ENCODE data around the gene RAP1GAP. TPM values are rescaled to one million over a fixed set of nuclear protein-coding genes. Genes with fewer than 3 reads are reported as not detected.

Gene RAP1GAP
- total and polyA plus RNA-seq, 9 of the 15 experiments (the other 6 are each of a cell fraction or from before 2014, with no cell fraction given) = 0.29 to 30.2 (median 19.2) TPM

GRCh38 chr1:21598417-21598816 is 70.7 kb downstream of the RAP1GAP start:
- intact Hi-C loops (cut with micrococcal nuclease) (loop anchor here (10.0 kb wide), 1 partner anchor 84 kb away; no protein-coding TSS in a partner anchor), in situ Hi-C loops (cut with MboI) (no loop called here)
- ChIA-PET POLR2A (no interaction called here), CTCF (ENCODE audit: low intra/inter-chr PET ratio) (no interaction called here)
- Histone ChIP-seq H2AFZ (ENCODE audit: low read depth, low read length) (no peak overlapping the region), H3K4me1 (replicated peaks in 1 of 2; ENCODE audit: control insufficient read depth in 2 of 2, insufficient read depth in 2 of 2, low read length in 2 of 2) (peaks cover 0 to 67% of the 10 kb centered on the region in 2 experiments; a peak in 1 of 5 replicates), H3K79me2 (ENCODE audit: control insufficient read depth, insufficient read depth, low read length) (no peaks in the 10 kb centered on the region), H3K27ac (ENCODE audit: extremely low read depth, low read depth, low read length) (no peak overlapping the region), H3K4me2 (ENCODE audit: insufficient read depth, low read length) (no peak overlapping the region), H3K36me3 (ENCODE audit: control insufficient read depth, insufficient read depth, low read length) (peaks cover 20% of the 10 kb centered on the region), H3K9me3 (replicated peaks; ENCODE audit: control insufficient read depth, insufficient read depth, low read depth, low read length) (no peaks in the 10 kb centered on the region), H3K9ac (ENCODE audit: insufficient read depth in 1 of 2, low read depth in 2 of 2, low read length in 2 of 2) (peak overlapping the region in 1 of 2 experiments; percentile 55; a peak in 1 of 4 replicates), H4K20me1 (replicated peaks; ENCODE audit: control insufficient read depth, insufficient read depth, low read length) (peaks cover 10% of the 10 kb centered on the region), H3K4me3 (no peak overlapping the region), H3K9me1 (ENCODE audit: control insufficient read depth, insufficient read depth, low read length) (no peaks in the 10 kb centered on the region), H3K27me3 (ENCODE audit: control insufficient read depth in 2 of 2, insufficient read depth in 2 of 2, low read length in 2 of 2) (no peaks in the 10 kb centered on the region)
- ATAC-seq (no peak), DNase-seq (ENCODE audit: extremely low read depth in 1 of 4, low spot score in 3 of 4) (peak in 1 of 4 experiments; percentile 27), FAIRE-seq (no peak)
- TF ChIP-seq ZNF24 (IDR thresholded peaks at IDR 0.05) (no peak), MAX (CRISPR knock-in tag; IDR thresholded peaks at IDR 0.05) (0 out of 2 replicates have a peak, but pooled peaks have one; percentile 19)
- 69% methylated on average over 7 of the region's 7 CpGs for WGBS (ENCODE audit: insufficient coverage, low coverage, missing lambda C conversion rate)
- no TSS peak for BruUV-seq (replicated peaks)

DNA sequence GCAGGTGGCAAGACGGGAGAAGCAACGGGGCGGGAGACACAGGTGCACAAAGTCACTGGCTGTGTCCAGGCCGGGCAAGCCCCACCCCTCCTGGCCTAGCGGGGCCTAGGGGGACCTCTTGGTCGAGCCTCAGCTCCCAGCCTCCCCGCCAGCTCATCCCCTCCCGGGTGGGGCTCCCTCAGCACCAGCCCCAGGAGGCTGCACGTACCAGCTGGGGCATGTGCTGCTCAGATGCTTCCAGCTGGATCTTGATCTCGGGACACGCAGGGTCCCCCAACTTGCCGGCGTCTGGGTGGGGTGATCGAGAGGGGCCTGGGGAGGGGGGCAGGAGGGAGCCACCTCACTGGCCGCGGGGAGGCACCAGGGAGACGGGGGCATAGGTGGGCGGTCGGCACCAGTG is 71.4 kb downstream of the RAP1GAP start:
- Histone ChIP-seq H3K9me3 (replicated peaks; ENCODE audit: control insufficient read depth, insufficient read depth, low read depth, low read length) (no peaks in the 10 kb centered on the region), H3K27me3 (ENCODE audit: control insufficient read depth in 2 of 2, insufficient read depth in 2 of 2, low read length in 2 of 2) (no peaks in the 10 kb centered on the region), H3K36me3 (ENCODE audit: control insufficient read depth, insufficient read depth, low read length) (peaks cover 20% of the 10 kb centered on the region), H3K27ac (ENCODE audit: extremely low read depth, low read depth, low read length) (no peak overlapping the region), H4K20me1 (replicated peaks; ENCODE audit: control insufficient read depth, insufficient read depth, low read length) (peaks cover 10% of the 10 kb centered on the region), H3K4me1 (replicated peaks in 1 of 2; ENCODE audit: control insufficient read depth in 2 of 2, insufficient read depth in 2 of 2, low read length in 2 of 2) (peaks cover 0 to 66% of the 10 kb centered on the region in 2 experiments; a peak in 1 of 5 replicates), H3K4me2 (ENCODE audit: insufficient read depth, low read length) (no peak overlapping the region), H3K4me3 (no peak overlapping the region), H3K9ac (ENCODE audit: insufficient read depth in 1 of 2, low read depth in 2 of 2, low read length in 2 of 2) (peak overlapping the region in 1 of 2 experiments; percentile 51; a peak in 1 of 4 replicates), H3K9me1 (ENCODE audit: control insufficient read depth, insufficient read depth, low read length) (no peaks in the 10 kb centered on the region), H3K79me2 (ENCODE audit: control insufficient read depth, insufficient read depth, low read length) (no peaks in the 10 kb centered on the region), H2AFZ (ENCODE audit: low read depth, low read length) (no peak overlapping the region)
- POLR2A ChIA-PET = interaction anchor here (0.5 kb wide), 1 partner anchor 350 kb away, joined by 3 read pairs; no protein-coding TSS in a partner anchor
- intact Hi-C loops (cut with micrococcal nuclease) = loop anchor here (10.0 kb wide), 1 partner anchor 83 kb away; no protein-coding TSS in a partner anchor
- in situ Hi-C loops (cut with MboI) = no loop called here
- BruUV-seq (replicated peaks) = no TSS peak
- FAIRE-seq (no peak), DNase-seq (ENCODE audit: extremely low read depth in 1 of 4, low spot score in 3 of 4) (peak in 1 of 4 experiments; percentile 35), ATAC-seq (no peak)
- WGBS (ENCODE audit: insufficient coverage, low coverage, missing lambda C conversion rate) = 83% methylated on average over 13 of the region's 19 CpGs
- no peak for TF ChIP-seq EP300 (IDR thresholded peaks at IDR 0.05; ENCODE audit: low read length)
- TF ChIP-seq ZBTB33 (CRISPR knock-in tag; IDR thresholded peaks at IDR 0.05) = 0 out of 2 replicates have a peak, but pooled peaks have one; percentile 31
- TF ChIP-seq POLR2G (IDR thresholded peaks at IDR 0.05; ENCODE audit: low read depth, low read length) = 0 out of 2 replicates have a peak, but pooled peaks have one; percentile 8
- TF ChIP-seq, protein P1, sequence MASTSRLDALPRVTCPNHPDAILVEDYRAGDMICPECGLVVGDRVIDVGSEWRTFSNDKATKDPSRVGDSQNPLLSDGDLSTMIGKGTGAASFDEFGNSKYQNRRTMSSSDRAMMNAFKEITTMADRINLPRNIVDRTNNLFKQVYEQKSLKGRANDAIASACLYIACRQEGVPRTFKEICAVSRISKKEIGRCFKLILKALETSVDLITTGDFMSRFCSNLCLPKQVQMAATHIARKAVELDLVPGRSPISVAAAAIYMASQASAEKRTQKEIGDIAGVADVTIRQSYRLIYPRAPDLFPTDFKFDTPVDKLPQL (IDR thresholded peaks at IDR 0.05; ENCODE audit: extremely low read depth, insufficient read length) = no peak
- TF ChIP-seq ZNF3 (CRISPR knock-in tag; IDR thresholded peaks at IDR 0.05) = no peak
- CTCF ChIA-PET (ENCODE audit: low intra/inter-chr PET ratio) = no interaction called here

All from K562 (cell line).